Measurements from ENCODE around the gene MDM4.
"Not testable (repeated sequence)": the region's sequence is repeated elsewhere in the genome, so short reads cannot be mapped to it uniquely, and the experiment has no call there.

GRCh38 chr1:204486513-204487255, 29.5 kb upstream of the MDM4 start:
- TF ChIP-seq CTCF (conservative IDR thresholded peaks at IDR 0.05 in 1 of 2, IDR thresholded peaks at IDR 0.05 in 1 of 2; ENCODE audit: low read depth in 1 of 2, low read length in 2 of 2); EZH2 (IDR thresholded peaks at IDR 0.05; ENCODE audit: low read length, missing control alignments): not testable (repeated sequence)

All from fibroblast of lung (primary cell).